H1 (cell line): Measurements from ENCODE around the gene HOXA10. TPM values are rescaled to one million over a fixed set of nuclear protein-coding genes. Genes with fewer than 3 reads are reported as not detected.

ENCODE experiments used
- CTCF ChIA-PET: fragments of 300-600 bp; sonication (Branson Sonifier 250); formaldehyde crosslinking; loops from one replicate; lab custom pipeline; 2021; ENCODE audit not compliant: partially characterized antibody; lab: Charles Lee
- POLR2A ChIA-PET: fragments of 300-600 bp; sonication (Branson Sonifier 250); formaldehyde crosslinking; loops from one replicate; lab custom pipeline; 2021; ENCODE audit warnings: inconsistent platforms; ENCODE audit not compliant: partially characterized antibody; lab: Charles Lee
- DNase-seq, 2 experiments: peaks; one replicate each; pipeline versions ENCODE4 v3.0.0 to v3.0.0-alpha.2; 2010 to 2022; ENCODE audit warnings: low spot score in 2 of 2, low read depth in 1 of 2, mixed read lengths in 1 of 2
- FAIRE-seq: peaks from 2 replicates; lab custom pipeline; 2011; peaks lifted over from hg19 to GRCh38; lab: Jason Lieb, UNC
- H2AFZ ChIP-seq: 2 replicates; pipeline ENCODE4 v1.8.1; 2012; ENCODE audit warnings: low read length, inconsistent platforms
- H2AK5ac ChIP-seq: 2 replicates; pipeline ENCODE4 v1.6.1; 2013; ENCODE audit warnings: low read depth, low read length
- H2BK120ac ChIP-seq: replicated peaks from 2 replicates; pipeline ENCODE3; 2013; ENCODE audit warnings: low read depth, low read length, inconsistent platforms
- H2BK12ac ChIP-seq: 2 replicates; pipeline ENCODE4 v1.6.1; 2013; ENCODE audit warnings: low read depth, low read length
- H2BK15ac ChIP-seq: 2 replicates; pipeline ENCODE4 v1.6.1; 2013; ENCODE audit warnings: low read length
- H2BK20ac ChIP-seq: 2 replicates; pipeline ENCODE4 v1.6.1; 2013; ENCODE audit warnings: low read length
- H2BK5ac ChIP-seq: 2 replicates; pipeline ENCODE4 v1.6.1; 2013; ENCODE audit warnings: low read depth, low read length
- H3K14ac ChIP-seq: 2 replicates; pipeline ENCODE4 v1.6.1; 2013; ENCODE audit warnings: inconsistent platforms; ENCODE audit not compliant: insufficient read length
- H3K18ac ChIP-seq: 2 replicates; pipeline ENCODE4 v1.6.1; 2013; ENCODE audit warnings: low read length; ENCODE audit errors: extremely low read depth
- H3K23ac ChIP-seq: 2 replicates; pipeline ENCODE4 v1.6.1; 2013; ENCODE audit warnings: inconsistent platforms; ENCODE audit not compliant: insufficient read length
- H3K23me2 ChIP-seq: 2 replicates; pipeline ENCODE4 v1.6.1; 2013; ENCODE audit warnings: low read depth, low read length
- H3K27ac ChIP-seq: 2 replicates; pipeline ENCODE4 v1.6.1; 2011; ENCODE audit warnings: low read depth, low read length, inconsistent platforms
- H3K27me3 ChIP-seq, 4 experiments: replicated peaks in 1 of 4; 1 replicate in 1 of 4; 2 replicates in 3 of 4; pipeline versions ENCODE4 v1.6.1 to v1.8.1; 2011 to 2013; ENCODE audit warnings: low read length in 3 of 4, mild to moderate bottlenecking in 3 of 4, inconsistent platforms in 2 of 4, mixed read lengths in 2 of 4, moderate library complexity in 1 of 4; ENCODE audit not compliant: control insufficient read depth in 3 of 4, insufficient read depth in 3 of 4; ENCODE audit errors: extremely low read depth in 1 of 4
- H3K36me3 ChIP-seq, 4 experiments: 2 replicates each; pipeline versions ENCODE4 v1.6.1 to v1.8.1; 2011 to 2013; ENCODE audit warnings: mild to moderate bottlenecking in 4 of 4, low read length in 3 of 4, moderate library complexity in 2 of 4, control low read depth in 1 of 4, inconsistent platforms in 1 of 4; ENCODE audit not compliant: insufficient read depth in 4 of 4, control insufficient read depth in 2 of 4
- H3K4ac ChIP-seq: replicated peaks from 2 replicates; pipeline ENCODE3; 2013; ENCODE audit warnings: low read length, low read depth, mixed read lengths, inconsistent platforms; ENCODE audit not compliant: insufficient read length
- H3K4me1 ChIP-seq, 4 experiments: replicated peaks in 1 of 4; 1 replicate in 1 of 4; 2 replicates in 3 of 4; pipeline versions ENCODE4 v1.6.1 to v1.8.1; 2011 to 2013; ENCODE audit warnings: low read length in 3 of 4, inconsistent platforms in 2 of 4, mixed read lengths in 1 of 4; ENCODE audit not compliant: insufficient read depth in 4 of 4, control insufficient read depth in 3 of 4
- H3K4me2 ChIP-seq, 2 experiments: 2 replicates each; pipeline versions ENCODE4 v1.6.1 to v1.8.1; 2011 to 2013; ENCODE audit warnings: low read depth in 2 of 2, low read length in 2 of 2, control low read depth in 1 of 2, inconsistent platforms in 1 of 2, mild to moderate bottlenecking in 1 of 2; ENCODE audit not compliant: insufficient read depth in 1 of 2
- H3K4me3 ChIP-seq, 4 experiments: fragments of 200-600, 300-600 bp in 1 of 4; sonication (generic), shearing (Covaris generic), sonication (Bioruptor Twin) in 1 of 4; 2 replicates each; pipeline versions ENCODE4 v1.5.1 to v1.8.1; 2011 to 2016; ENCODE audit warnings: low read length in 4 of 4, low read depth in 3 of 4, control low read depth in 2 of 4, inconsistent platforms in 2 of 4, mild to moderate bottlenecking in 2 of 4, mixed read lengths in 1 of 4, moderate library complexity in 1 of 4; ENCODE audit not compliant: insufficient read depth in 2 of 4; ENCODE audit errors: extremely low read depth in 1 of 4
- H3K56ac ChIP-seq: replicated peaks from 2 replicates; pipeline ENCODE3; 2013; ENCODE audit warnings: low read depth, mild to moderate bottlenecking, mixed read lengths, low read length, inconsistent platforms; ENCODE audit not compliant: insufficient read length
- H3K79me1 ChIP-seq: 2 replicates; pipeline ENCODE4 v1.6.1; 2013; ENCODE audit warnings: low read depth, low read length, control low read depth
- H3K79me2 ChIP-seq, 2 experiments: 2 replicates each; pipeline versions ENCODE4 v1.6.1 to v1.8.1; 2012 to 2013; ENCODE audit warnings: low read length in 2 of 2, mild to moderate bottlenecking in 2 of 2, inconsistent platforms in 1 of 2; ENCODE audit not compliant: insufficient read depth in 2 of 2, control insufficient read depth in 1 of 2
- H3K9ac ChIP-seq, 4 experiments: replicated peaks in 1 of 4; 1 replicate in 1 of 4; 2 replicates in 3 of 4; pipeline versions ENCODE4 v1.6.1 to v1.8.1; 2011 to 2013; ENCODE audit warnings: low read depth in 3 of 4, low read length in 3 of 4, control low read depth in 2 of 4, mild to moderate bottlenecking in 2 of 4, moderate library complexity in 2 of 4, inconsistent platforms in 1 of 4; ENCODE audit errors: extremely low read depth in 1 of 4
- H3K9me3 ChIP-seq, 2 experiments: 2 replicates each; pipeline versions ENCODE4 v1.6.1 to v1.8.1; 2012 to 2013; ENCODE audit warnings: mild to moderate bottlenecking in 2 of 2, moderate library complexity in 2 of 2, control low read depth in 1 of 2, inconsistent platforms in 1 of 2, low read depth in 1 of 2, low read length in 1 of 2, mixed read lengths in 1 of 2; ENCODE audit not compliant: insufficient read depth in 2 of 2
- H4K20me1 ChIP-seq, 2 experiments: replicated peaks in 1 of 2; 2 replicates each; pipeline versions ENCODE3 to v1.8.1; 2011 to 2013; ENCODE audit warnings: inconsistent platforms in 2 of 2, low read length in 2 of 2, mild to moderate bottlenecking in 1 of 2; ENCODE audit not compliant: insufficient read depth in 2 of 2, control insufficient read depth in 1 of 2
- H4K5ac ChIP-seq: 2 replicates; pipeline ENCODE4 v1.6.1; 2013; ENCODE audit warnings: low read length, low read depth, mixed read lengths, inconsistent platforms; ENCODE audit not compliant: insufficient read length
- H4K8ac ChIP-seq: 2 replicates; pipeline ENCODE4 v1.8.0; 2013; ENCODE audit warnings: mild to moderate bottlenecking, moderate library complexity, low read length, inconsistent platforms; ENCODE audit not compliant: insufficient read depth; ENCODE audit errors: extremely low read depth
- H4K91ac ChIP-seq: replicated peaks from 2 replicates; pipeline ENCODE3; 2013; ENCODE audit warnings: low read length, mixed read lengths, inconsistent platforms; ENCODE audit not compliant: insufficient read length
- BACH1 ChIP-seq: IDR thresholded peaks from 2 replicates; pipeline ENCODE4 v1.6.1; 2012; ENCODE audit warnings: low read length, improper control_type of control experiment
- CBX8 ChIP-seq: fragments of 300-800, 300-1000 bp; sonication (generic); IDR thresholded peaks from 2 replicates; pipeline ENCODE4 v1.7.1; 2016; ENCODE audit warnings: low read depth, low read length, borderline replicate concordance
- SIX5 ChIP-seq: IDR thresholded peaks from 2 replicates; pipeline ENCODE4 v1.6.1; 2011; ENCODE audit warnings: mild to moderate bottlenecking, low read depth, low read length
- SP2 ChIP-seq: IDR thresholded peaks from 2 replicates; pipeline ENCODE4 v1.6.1; 2012; ENCODE audit warnings: mild to moderate bottlenecking, low read length, inconsistent platforms
- WGBS, 2 experiments: shearing (Covaris generic) in 1 of 2; methylation state at CpG; one replicate each; pipeline versions ENCODE4 v1.1.6 to v1.1.7; 2013 to 2015; ENCODE audit warnings: low lambda C conversion rate in 2 of 2, mixed read lengths in 2 of 2, inconsistent platforms in 1 of 2, low coverage in 1 of 2, missing lambda C conversion rate in 1 of 2; ENCODE audit not compliant: insufficient replicate concordance in 2 of 2, insufficient coverage in 1 of 2, insufficient read length in 1 of 2; ENCODE audit errors: extremely low coverage in 1 of 2, missing lambda C conversion rate in 1 of 2; 5-methylcytosine and 5-hydroxymethylcytosine counted together
- polyA plus RNA-seq, 7 experiments: library from polyadenylated mRNA; depleted of rRNA in 3 of 7; stranded (reverse) in 5 of 7; unstranded in 2 of 7; fragments of >200 nt in 5 of 7; fragments of 200-250 nt in 2 of 7; gene quantifications; 1 replicate in 5 of 7; 2 replicates in 1 of 7; 4 replicates in 1 of 7; pipeline versions ENCODE4 v1.2.1 to v1.2.3, GENCODE V29; 2011 to 2013; ENCODE audit warnings: missing spikeins in 2 of 7, mixed read lengths in 2 of 7
- total RNA-seq: library from RNA; stranded (reverse); fragmentation: NEBNext Ultra II Directional; extraction: Animal tissue kit (Norgen Biotek cat#: 25700); gene quantifications from 2 replicates; pipeline ENCODE4 v1.2.1, GENCODE V29; 2021

The HOXA10 gene
- total and polyA plus RNA-seq, 2 of the 8 experiments (the other 6 are each of a cell fraction or from before 2014, with no cell fraction given), result not detected

GRCh38 chr7:27137640-27138315 lies 36.3 kb downstream of the HOXA10 start:
- Histone ChIP-seq H4K5ac (no peak overlapping the region), H3K4me2 (no peak overlapping the region), H2AFZ (no peak overlapping the region), H2AK5ac (no peak overlapping the region), H2BK5ac (no peak overlapping the region), H3K4ac (no peak overlapping the region), H3K18ac (no peak overlapping the region), H4K8ac (no peak overlapping the region), H3K9me3 (no peaks in the 10 kb centered on the region), H3K27me3 (peaks cover 97 to 100% (median 100%) of the 10 kb centered on the region in 4 experiments), H3K36me3 (peaks cover 0 to 5% (median 0%) of the 10 kb centered on the region in 4 experiments; a peak in 1 of 8 replicates), H3K4me1 (peaks cover 0 to 5% (median 2%) of the 10 kb centered on the region in 4 experiments; a peak in 4 of 7 replicates), H3K14ac (no peak overlapping the region), H3K79me2 (no peaks in the 10 kb centered on the region), H2BK15ac (no peak overlapping the region), H3K9ac (no peak overlapping the region), H2BK20ac (no peak overlapping the region), H3K4me3 (no peak overlapping the region), H2BK120ac (no peak overlapping the region), H3K23ac (no peak overlapping the region), H4K20me1 (peaks cover 17 to 22% of the 10 kb centered on the region in 2 experiments), H2BK12ac (no peak overlapping the region), H4K91ac (no peak overlapping the region), H3K23me2 (peaks cover 1% of the 10 kb centered on the region; the same call in 1 of the 2 replicates), H3K79me1 (no peaks in the 10 kb centered on the region), H3K27ac (no peak overlapping the region), H3K56ac (no peak overlapping the region)
- ChIA-PET CTCF (no interaction called here), POLR2A (no interaction called here)
- TF ChIP-seq SP2 (no peak), CBX8 (peak; percentile 48), BACH1 (no peak), SIX5 (no peak)
- FAIRE-seq, result no peak
- WGBS, 2 experiments, result 64% methylated on average over 2 of the region's 2 CpGs; no CpG with 5 or more reads in 1 of the 2 experiments
- DNase-seq, result no peak
